SH-SY5Y (cell line): ENCODE results near the gene MRPL52.

Experiments used
- GATA2 ChIP-seq: IDR thresholded peaks from 2 replicates; pipeline ENCODE4 v1.6.1; 2011; ENCODE audit warnings: mild to moderate bottlenecking, low read depth, low read length
- GATA3 ChIP-seq: IDR thresholded peaks from 2 replicates; pipeline ENCODE4 v1.6.1; 2011; ENCODE audit warnings: low read depth, mild to moderate bottlenecking, low read length, moderate library complexity

GRCh38 chr14:22802860-22803686 lies 26.6 kb upstream of the MRPL52 start:
- TF ChIP-seq GATA3, result no peak
- TF ChIP-seq GATA2, result no peak
